Eye (tissue), 1 donor: ENCODE data around the gene GRB14.
A peak's percentile ranks its signal among the peaks of the same experiment; 100 is the strongest.
"Not testable (repeated sequence)": the region's sequence is repeated elsewhere in the genome, so short reads cannot be mapped to it uniquely, and the experiment has no call there.

ENCODE experiments used
- DNase-seq: peaks from one replicate; pipeline ENCODE4 v3.0.0-alpha.2; 2015

GRB14 gene

DNA sequence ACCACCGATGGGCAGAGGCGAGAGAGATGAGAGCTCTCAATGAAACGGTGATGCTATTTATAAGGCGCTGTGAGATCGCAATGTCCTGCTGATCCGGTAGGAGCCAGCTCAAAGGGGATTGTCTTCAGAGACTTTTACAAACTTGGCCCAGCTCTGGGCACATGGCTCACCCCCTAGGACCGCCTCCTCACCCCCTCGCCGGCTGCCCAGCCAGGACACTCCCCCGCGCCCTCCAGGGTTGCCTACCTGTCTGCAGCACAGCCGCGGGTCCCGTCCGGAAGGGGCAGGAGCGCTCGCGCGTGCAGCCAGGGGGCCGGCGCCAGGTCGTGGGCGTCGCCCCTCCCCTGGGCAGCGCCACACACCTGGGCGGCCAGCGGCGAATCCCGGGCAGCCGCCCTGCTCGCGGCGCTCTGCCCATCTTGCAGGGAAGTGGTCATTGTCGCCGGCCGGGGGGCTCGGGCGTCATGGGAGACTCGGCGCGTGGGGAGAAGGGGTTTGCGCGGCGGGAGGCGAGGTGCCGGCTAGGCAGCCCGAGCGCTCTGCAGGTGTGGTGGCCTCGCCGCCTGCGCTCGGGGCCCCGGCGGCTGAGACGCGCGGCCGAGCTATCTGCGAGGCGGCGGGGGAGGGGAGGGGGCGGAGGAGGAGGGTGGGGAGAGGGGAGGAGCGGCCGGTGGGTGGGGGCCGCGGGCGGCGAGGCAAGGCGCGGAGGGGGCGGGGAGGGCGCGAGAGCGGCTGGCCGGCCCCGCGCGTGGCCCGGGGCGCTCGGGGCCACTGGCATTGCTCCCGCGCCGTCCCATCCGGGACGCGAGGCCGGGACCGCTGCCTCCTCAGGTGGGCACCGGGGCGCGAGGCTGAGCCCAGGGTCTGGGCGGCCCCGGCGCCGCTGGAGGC is at the start of gene GRB14:
Gene GRB14 (minus strand): TSS at position 610 of the 891 bp plus-strand sequence. CDS start 173 bp downstream, at position 437.
- peak; percentile 64 for DNase-seq

- no peak for DNase-seq
Measured at GRCh38 chr2:164669291-164669690, 48.0 kb upstream of the GRB14 start.

GRCh38 chr2:164667566-164667965 is 46.3 kb upstream of the GRB14 start:
- no peak for DNase-seq

GRCh38 chr2:164664070-164664469 is 42.8 kb upstream of the GRB14 start:
- DNase-seq, result no peak

DNA sequence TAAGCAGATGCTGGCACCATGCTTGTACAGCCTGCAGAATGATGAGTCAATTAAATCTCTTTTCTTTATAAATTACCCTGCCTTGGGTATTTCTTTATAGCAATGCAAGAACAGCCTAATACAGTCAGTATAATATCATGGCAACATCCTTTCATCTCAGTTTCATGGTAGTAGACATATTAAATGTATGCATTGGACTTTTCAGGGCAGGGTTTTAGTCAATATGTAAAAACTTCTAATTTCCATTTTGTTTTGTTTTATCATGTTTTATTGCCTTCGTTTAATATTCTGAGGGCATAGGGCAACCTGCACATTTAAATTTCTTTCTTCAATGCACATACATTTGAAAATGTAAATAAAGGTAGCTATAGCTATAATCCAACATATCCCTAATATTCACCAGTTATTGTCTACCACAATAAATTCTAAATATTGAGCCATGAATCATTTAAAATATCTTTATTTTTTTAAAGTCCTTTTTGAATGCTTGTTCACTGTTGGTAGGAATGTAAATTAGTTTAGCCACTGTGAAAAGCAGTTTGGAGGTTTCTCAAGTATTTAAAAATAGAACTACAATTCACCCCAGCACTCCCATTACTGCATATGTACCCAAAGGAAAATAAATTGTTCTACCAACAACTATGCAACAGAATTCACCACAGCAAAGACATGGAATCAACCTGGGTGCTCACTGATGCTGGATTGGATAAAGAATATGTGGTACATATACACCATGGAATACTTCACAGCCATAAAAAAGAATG is 41.8 kb upstream of the GRB14 start:
- no peak for DNase-seq

GRCh38 chr2:164662066-164662465 is 40.8 kb upstream of the GRB14 start:
- no peak for DNase-seq

DNA sequence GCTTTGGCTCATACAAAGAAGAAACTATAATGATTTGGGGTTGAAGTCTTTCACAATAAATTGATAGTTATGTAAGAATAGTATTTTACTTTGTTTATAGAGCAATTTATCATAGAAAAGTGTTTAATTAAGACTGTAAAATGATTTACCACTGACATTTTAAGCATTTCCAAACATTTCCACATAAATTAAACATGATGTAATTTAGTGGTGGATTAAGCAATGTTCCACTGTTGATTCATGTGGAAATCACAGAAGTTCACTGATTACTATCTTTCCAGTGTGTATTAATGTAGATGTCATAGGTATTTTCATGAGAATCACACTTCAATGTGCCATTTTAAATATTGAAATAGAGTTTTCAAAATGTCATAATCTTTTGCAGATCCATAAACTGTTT is 40.1 kb upstream of the GRB14 start:
- no peak for DNase-seq

GRCh38 chr2:164657129-164657528 is 35.8 kb upstream of the GRB14 start:
- DNase-seq, result no peak

DNA sequence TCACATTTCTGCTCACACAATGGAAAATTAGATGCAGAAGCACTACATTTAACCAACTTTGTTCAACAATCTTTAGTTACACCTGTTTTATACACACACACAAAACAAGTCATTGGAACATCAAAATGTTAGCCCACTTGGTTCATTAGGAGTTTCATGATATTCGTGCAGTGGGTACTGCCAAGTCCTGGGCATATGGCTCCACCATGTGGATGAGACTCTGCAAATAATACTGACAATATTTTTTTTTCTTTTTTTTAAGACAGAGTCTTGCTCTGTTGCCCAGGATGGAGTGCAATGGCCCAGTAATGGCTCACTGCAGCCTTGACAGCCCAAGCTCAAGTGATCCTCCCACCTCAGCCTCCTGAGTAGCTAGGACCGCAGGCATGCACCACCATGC is 34.5 kb upstream of the GRB14 start:
- no peak for DNase-seq

GRCh38 chr2:164655336-164655735 is 34.1 kb upstream of the GRB14 start:
- DNase-seq, result no peak

DNA sequence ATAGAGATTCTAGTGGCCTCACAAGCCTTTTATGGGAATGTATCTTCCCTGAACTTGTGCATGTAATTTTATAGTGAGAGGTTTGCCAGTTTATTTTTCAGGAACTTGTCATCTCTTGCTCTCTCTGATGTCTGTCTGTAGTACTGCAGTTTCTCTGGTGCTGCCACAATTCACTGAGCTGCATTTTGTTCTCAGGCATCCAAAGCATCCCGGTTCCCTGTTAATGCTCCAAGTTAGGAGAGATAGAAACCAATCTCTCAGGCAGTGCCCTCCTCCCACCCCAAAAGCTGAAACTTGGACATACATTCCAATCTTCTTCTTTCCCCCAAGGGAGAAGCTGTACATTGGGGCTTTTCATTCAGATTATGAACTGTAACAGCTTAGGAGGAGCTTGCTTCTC is 30.1 kb upstream of the GRB14 start:
- DNase-seq, result no peak

- DNase-seq, result peak; percentile 37
Measured at GRCh38 chr2:164644036-164644700, 22.9 kb upstream of the GRB14 start.

GRCh38 chr2:164642946-164643555 is 21.8 kb upstream of the GRB14 start:
- no peak for DNase-seq

DNA sequence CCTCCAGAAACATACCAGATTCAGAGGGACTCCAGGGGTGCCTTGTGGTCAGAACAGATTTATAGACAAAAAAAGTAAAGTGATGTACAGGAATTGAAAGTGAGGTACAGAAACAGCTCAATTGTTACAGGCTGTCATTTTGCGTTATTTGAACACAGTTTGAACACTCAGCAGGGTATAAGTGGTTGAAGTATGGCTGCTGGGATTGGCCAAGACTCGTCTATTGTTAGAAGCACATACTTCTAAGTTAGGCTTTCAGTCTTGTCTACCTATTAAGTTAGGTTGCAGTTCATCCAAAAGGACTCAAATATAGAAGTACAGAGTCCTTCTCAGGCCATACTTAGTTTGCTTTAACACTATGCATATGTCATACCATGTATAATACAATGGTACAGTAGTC is 21.0 kb upstream of the GRB14 start:
- DNase-seq, result peak; percentile 66

DNA sequence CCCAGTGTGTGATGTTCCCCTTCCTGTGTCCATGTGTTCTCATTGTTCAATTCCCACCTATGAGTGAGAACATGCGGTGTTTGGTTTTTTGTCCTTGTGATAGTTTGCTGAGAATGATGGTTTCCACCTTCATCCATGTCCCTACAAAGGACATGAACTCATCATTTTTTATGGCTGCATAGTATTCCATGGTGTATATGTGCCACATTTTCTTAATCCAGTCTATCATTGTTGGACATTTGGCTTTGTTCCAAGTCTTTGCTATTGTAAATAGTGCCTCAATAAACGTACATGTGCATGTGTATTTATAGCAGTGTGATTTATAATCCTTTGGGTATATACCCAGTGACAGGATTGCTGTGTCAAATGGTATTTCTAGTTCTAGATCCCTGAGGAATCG is 7.0 kb upstream of the GRB14 start:
- DNase-seq, result not testable (repeated sequence)

DNA sequence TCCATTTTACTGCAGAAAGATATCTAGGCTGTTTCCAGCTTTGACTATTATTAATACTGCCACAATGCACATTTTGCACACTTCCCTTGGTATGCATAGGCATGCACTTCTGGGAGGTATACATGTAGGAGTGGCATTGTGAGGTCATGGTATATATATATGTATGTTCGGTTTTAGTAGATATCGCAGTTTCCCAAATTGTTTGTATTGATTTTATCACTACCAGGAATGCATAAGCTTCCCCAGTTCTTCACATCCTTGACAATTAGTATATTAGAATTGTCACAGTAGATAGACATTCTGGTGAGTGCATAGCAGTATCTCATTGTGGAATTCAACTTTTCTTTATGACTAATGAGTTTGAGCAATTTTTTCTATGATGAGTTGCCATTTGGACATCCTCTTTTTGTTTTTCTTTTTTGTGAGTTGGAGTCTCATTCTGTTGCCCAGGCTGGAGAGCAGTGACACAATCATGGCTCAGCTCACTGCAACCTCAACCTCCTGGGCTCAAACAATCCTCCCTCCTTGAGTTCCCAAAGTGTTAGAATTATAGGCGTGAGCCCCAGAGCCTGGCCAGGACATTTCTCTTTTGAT is 4.2 kb upstream of the GRB14 start:
- DNase-seq, result no peak

- DNase-seq, result no peak
Measured at GRCh38 chr2:164624316-164624715, 3.0 kb upstream of the GRB14 start.

- no peak for DNase-seq
Measured at GRCh38 chr2:164622338-164623106, 1.2 kb upstream of the GRB14 start.

DNA sequence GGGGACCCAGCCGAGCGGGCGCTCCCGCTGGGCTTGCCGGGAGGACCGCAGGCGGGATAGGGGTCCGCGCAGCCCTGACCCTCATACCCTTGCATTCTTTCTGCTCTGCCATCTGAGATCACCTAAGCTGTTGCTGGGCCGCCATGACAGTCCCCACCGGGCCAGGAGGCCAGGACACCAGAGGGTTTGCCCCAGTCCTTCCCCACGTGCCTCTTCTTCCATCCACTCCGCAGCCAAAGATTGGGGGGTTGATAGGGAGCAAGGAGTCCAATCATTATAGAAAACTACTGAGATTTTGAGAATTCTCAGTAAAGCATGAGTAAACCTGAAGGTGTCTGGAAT is 453 bp upstream of the GRB14 start:
- DNase-seq, result peak; percentile 52

DNA sequence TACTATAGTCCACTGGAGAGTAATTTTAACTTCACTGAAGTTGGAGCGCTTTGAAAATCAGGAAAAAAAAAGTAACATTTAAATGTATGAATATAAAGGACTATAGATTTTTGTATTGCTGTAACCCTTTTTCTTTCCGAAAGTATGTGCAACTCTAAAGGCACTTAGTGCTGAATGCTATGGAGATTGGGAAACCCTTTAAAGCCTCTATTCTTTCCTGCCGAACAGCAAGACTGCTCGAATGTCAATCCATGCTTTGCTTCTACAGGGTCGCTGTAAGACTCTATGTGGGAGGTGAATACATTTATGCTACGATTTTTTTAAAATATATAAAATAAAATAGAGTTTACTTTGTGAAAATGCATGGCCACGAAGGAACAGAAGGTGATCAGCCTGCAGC is 825 bp downstream of the GRB14 start:
- DNase-seq, result no peak

DNA sequence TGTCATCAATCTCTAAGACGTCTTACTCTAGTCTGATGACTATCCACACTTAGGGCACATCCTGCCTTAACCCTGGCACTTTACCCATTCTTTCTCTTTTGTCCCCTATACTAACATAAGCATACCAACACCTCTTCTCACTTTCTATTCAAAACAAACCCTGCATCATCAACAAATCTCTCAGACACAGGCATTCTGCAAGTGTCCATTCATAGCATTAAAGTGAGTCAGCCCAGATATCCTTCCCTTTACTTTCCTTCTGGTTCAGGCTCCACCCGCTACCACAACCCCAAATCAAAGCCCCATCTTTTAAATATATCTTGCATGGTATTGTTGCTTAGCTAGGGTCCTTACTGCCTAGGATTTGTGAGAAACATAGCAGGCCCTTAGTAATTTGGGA is 3.8 kb downstream of the GRB14 start:
- DNase-seq, result no peak
